NCI-H748 (cell line): ENCODE measurements around the gene LEF1.

ENCODE experiments used
- DNase-seq: peaks from one replicate; lab custom pipeline; 2025; ENCODE audit not compliant: unreplicated experiment; lab: John Stamatoyannopoulos, UW

LEF1 gene

GRCh38 chr4:108004646-108005045 is 164.1 kb downstream of the LEF1 start:
- DNase-seq, result no peak

GRCh38 chr4:108003982-108004515 is 164.7 kb downstream of the LEF1 start:
- no peak for DNase-seq

GRCh38 chr4:108001540-108002135 is 167.1 kb downstream of the LEF1 start:
- DNase-seq, result no peak

DNA sequence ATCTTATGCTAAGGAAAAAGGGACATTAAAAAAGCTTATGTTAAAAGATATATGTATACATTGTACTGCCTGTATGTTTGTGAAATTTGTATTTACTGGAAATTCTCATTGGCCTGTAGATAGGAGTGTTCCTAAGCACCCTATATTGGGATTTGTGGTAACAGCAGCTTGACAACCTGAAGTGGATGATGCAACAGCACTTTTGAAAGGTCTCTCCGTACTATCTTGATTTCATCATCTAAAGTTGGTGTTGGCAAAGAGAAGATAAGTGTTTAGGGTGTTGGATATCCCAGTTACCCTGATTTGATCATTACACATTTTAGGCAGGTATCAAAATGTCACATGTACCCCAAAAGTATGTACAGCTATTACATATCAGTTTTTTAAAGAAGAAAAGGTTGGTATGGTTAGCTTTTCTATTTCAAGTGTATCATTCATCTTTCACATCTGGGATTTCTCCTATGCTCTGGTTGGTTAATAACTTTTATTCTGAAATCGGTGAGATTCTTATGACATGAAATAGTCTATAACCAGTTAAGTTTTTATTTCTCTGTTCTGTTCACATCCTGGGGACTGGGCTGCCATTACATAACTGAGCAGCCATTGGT is 168.7 kb downstream of the LEF1 start:
- no peak for DNase-seq

DNA sequence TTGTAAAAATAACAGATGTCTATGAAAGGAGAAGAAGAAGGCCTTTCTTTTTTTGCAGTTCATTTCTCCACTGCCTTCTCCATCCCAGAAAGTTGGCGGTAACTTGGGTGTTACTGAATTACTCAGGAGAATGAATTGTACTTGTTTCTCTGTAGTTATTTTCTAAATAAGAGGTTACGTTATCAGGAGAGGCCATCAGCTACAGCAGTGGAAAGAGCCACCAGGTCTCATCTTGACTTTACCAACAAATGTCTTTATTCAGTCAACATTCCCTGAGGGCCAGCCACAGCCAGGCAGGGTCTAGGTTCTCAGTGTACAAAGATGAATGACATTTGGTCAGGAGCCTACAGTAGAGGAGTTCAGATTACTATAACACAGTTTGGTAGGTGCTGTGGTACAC is 170.9 kb downstream of the LEF1 start:
- no peak for DNase-seq
